HG03060 (cell line): ENCODE data around the gene KANSL1.

ENCODE experiments used
- ATAC-seq: cut with Tn5 transposase; IDR thresholded peaks from one replicate; pipeline ENCODE4 v1.9.1; 2021; ENCODE audit warnings: low read depth, moderate number of reproducible peaks; ENCODE audit not compliant: unreplicated experiment

KANSL1 gene

GRCh38 chr17:45990886-45991285 is 202.3 kb downstream of the KANSL1 start:
- no peak for ATAC-seq

DNA sequence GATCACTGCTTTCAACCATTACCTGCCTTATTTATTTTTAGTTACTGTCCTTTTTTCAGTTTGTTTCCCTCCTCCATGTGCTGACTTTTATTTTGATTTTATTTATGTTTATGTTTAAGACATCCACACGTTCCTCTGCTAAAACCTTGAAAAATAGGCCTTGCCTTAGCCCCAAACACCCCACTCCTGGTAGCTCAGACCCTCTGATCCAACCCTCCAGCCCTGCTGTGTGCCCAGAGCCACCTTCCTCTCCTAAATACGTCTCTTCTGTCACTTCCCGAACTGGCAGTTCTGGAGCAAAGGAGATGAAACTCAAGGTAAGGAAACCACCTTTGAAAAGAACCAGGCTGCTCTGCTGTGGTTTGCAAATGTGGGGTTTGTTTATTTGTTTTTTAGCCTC is 203.5 kb downstream of the KANSL1 start:
- ATAC-seq = no peak

- no peak for ATAC-seq
Measured at GRCh38 chr17:45987706-45988105, 205.5 kb downstream of the KANSL1 start.

GRCh38 chr17:45986056-45986455 is 207.2 kb downstream of the KANSL1 start:
- no peak for ATAC-seq

- ATAC-seq = no peak
Measured at GRCh38 chr17:45985447-45985846, 207.8 kb downstream of the KANSL1 start.

- no peak for ATAC-seq
Measured at GRCh38 chr17:45984368-45984767, 208.9 kb downstream of the KANSL1 start.

GRCh38 chr17:45983614-45984310 is 209.5 kb downstream of the KANSL1 start:
- no peak for ATAC-seq

DNA sequence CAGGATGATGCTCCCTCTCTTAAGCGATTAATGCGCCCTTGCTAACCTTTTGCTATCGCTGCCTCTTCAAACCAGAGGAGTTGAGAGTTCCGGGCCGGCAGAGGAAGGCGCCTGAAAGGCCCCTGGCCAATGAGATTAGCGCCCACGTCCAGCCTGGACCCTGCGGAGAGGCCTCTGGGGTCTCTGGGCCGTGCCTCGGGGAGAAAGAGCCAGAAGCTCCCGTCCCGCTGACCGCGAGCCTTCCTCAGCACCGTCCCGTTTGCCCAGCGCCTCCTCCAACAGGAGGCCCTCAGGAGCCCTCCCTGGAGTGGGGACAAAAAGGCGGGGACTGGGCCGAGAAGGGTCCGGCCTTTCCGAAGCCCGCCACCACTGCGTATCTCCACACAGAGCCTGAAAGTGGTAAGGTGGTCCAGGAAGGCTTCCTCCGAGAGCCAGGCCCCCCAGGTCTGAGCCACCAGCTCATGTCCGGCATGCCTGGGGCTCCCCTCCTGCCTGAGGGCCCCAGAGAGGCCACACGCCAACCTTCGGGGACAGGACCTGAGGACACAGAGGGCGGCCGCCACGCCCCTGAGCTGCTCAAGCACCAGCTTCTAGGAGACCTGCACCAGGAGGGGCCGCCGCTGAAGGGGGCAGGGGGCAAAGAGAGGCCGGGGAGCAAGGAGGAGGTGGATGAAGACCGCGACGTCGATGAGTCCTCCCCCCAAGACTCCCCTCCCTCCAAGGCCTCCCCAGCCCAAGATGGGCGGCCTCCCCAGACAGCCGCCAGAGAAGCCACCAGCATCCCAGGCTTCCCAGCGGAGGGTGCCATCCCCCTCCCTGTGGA is 210.2 kb downstream of the KANSL1 start:
- no peak for ATAC-seq

- ATAC-seq = no peak
Measured at GRCh38 chr17:45981306-45981705, 211.9 kb downstream of the KANSL1 start.

GRCh38 chr17:45980855-45981254 is 212.4 kb downstream of the KANSL1 start:
- no peak for ATAC-seq
